CD14-positive monocyte (primary cell): ENCODE measurements around the gene POLA1. TPM values are rescaled to one million over a fixed set of nuclear protein-coding genes. Genes with fewer than 3 reads are reported as not detected.

Experiments
- DNase-seq, 3 donors: peaks; one replicate each; pipeline ENCODE4 v3.0.0-alpha.2; 2011 to 2022
- H2AFZ ChIP-seq: 2 replicates; pipeline ENCODE4 v1.6.0; 2012; ENCODE audit warnings: mild to moderate bottlenecking, low read depth, low read length, inconsistent platforms; ENCODE audit not compliant: insufficient read depth, poor library complexity, severe bottlenecking
- H3K27ac ChIP-seq, 2 donors: 1 replicate in 1 of 2; 2 replicates in 1 of 2; pipeline ENCODE4 v1.5.1; 2012 to 2013; ENCODE audit warnings: low read length in 2 of 2, control low read depth in 1 of 2, inconsistent platforms in 1 of 2, low read depth in 1 of 2, mild to moderate bottlenecking in 1 of 2
- H3K27me3 ChIP-seq, 2 donors: one replicate each; pipeline versions ENCODE4 v1.6.0 to v1.6.1; 2011 to 2013; ENCODE audit warnings: low read length in 2 of 2; ENCODE audit not compliant: control insufficient read depth in 2 of 2, insufficient read depth in 2 of 2
- H3K36me3 ChIP-seq, 2 donors: replicated peaks in 1 of 2; 1 replicate in 1 of 2; 2 replicates in 1 of 2; pipeline versions ENCODE4 v1.5.1 to v1.6.1; 2012 to 2013; ENCODE audit warnings: low read length in 2 of 2, control low read depth in 1 of 2, inconsistent platforms in 1 of 2, mild to moderate bottlenecking in 1 of 2; ENCODE audit not compliant: insufficient read depth in 2 of 2, control insufficient read depth in 1 of 2
- H3K4me1 ChIP-seq, 2 donors: 1 replicate in 1 of 2; 2 replicates in 1 of 2; pipeline versions ENCODE4 v1.5.1 to v1.6.1; 2012 to 2013; ENCODE audit warnings: low read length in 2 of 2, control low read depth in 1 of 2, inconsistent platforms in 1 of 2, mild to moderate bottlenecking in 1 of 2, moderate library complexity in 1 of 2; ENCODE audit not compliant: insufficient read depth in 2 of 2, control insufficient read depth in 1 of 2
- H3K4me2 ChIP-seq: replicated peaks from 2 replicates; pipeline ENCODE3; 2012; ENCODE audit warnings: low read length, moderate library complexity, mild to moderate bottlenecking; ENCODE audit not compliant: poor library complexity, severe bottlenecking; ENCODE audit errors: extremely low read depth
- H3K4me3 ChIP-seq, 3 experiments: fragments of 200-600 bp in 1 of 3; sonication (generic) in 1 of 3; replicated peaks in 1 of 3; 1 replicate in 2 of 3; 2 replicates in 1 of 3; pipeline ENCODE4 v1.5.1; 2011 to 2013; ENCODE audit warnings: low read length in 3 of 3, mild to moderate bottlenecking in 3 of 3, control low read depth in 2 of 3, low read depth in 2 of 3, inconsistent platforms in 1 of 3, moderate library complexity in 1 of 3
- H3K79me2 ChIP-seq: 2 replicates; pipeline ENCODE4 v1.6.0; 2012; ENCODE audit warnings: mild to moderate bottlenecking, control low read depth, inconsistent platforms, low read length, moderate library complexity; ENCODE audit not compliant: insufficient read depth
- H3K9ac ChIP-seq: 2 replicates; pipeline ENCODE4 v1.6.0; 2017; ENCODE audit warnings: low read length, mild to moderate bottlenecking; ENCODE audit not compliant: insufficient read depth, poor library complexity, severe bottlenecking
- H3K9me3 ChIP-seq, 2 donors: replicated peaks in 1 of 2; 1 replicate in 1 of 2; 2 replicates in 1 of 2; pipeline versions ENCODE4 v1.5.1 to v1.6.1; 2012 to 2013; ENCODE audit warnings: low read length in 2 of 2, control low read depth in 1 of 2; ENCODE audit not compliant: control insufficient read depth in 1 of 2, insufficient read depth in 1 of 2
- H4K20me1 ChIP-seq: 2 replicates; pipeline ENCODE4 v1.6.0; 2012; ENCODE audit warnings: mild to moderate bottlenecking, low read length, control low read depth, moderate library complexity; ENCODE audit not compliant: insufficient read depth
- H3K27ac Mint-ChIP-seq, 7 donors: one replicate each; pipeline ENCODE4 v1.8.0; 2020; ENCODE audit warnings: mild to moderate bottlenecking in 7 of 7, mixed read lengths in 7 of 7, moderate library complexity in 6 of 7, inconsistent platforms in 2 of 7
- H3K27me3 Mint-ChIP-seq, 3 donors: one replicate each; pipeline ENCODE4 v1.8.0; 2021 to 2022; ENCODE audit warnings: low read depth in 3 of 3, mild to moderate bottlenecking in 3 of 3, mixed read lengths in 3 of 3, moderate library complexity in 3 of 3, inconsistent platforms in 1 of 3
- H3K36me3 Mint-ChIP-seq, 2 donors: one replicate each; pipeline ENCODE4 v1.8.0; 2020; ENCODE audit warnings: mixed read lengths in 2 of 2, inconsistent platforms in 1 of 2, mild to moderate bottlenecking in 1 of 2
- H3K4me1 Mint-ChIP-seq: one replicate; pipeline ENCODE4 v1.8.0; 2020; ENCODE audit warnings: mild to moderate bottlenecking, mixed read lengths
- H3K4me3 Mint-ChIP-seq, 2 donors: one replicate each; pipeline ENCODE4 v1.8.0; 2020; ENCODE audit warnings: mild to moderate bottlenecking in 2 of 2, mixed read lengths in 2 of 2, moderate library complexity in 1 of 2
- H3K9me3 Mint-ChIP-seq, 7 donors: one replicate each; pipeline ENCODE4 v1.8.0; 2020 to 2022; ENCODE audit warnings: mixed read lengths in 7 of 7, mild to moderate bottlenecking in 6 of 7, moderate library complexity in 6 of 7, inconsistent platforms in 2 of 7
- WGBS: methylation state at CpG from one replicate; pipeline ENCODE4 v1.1.5; 2013; ENCODE audit warnings: missing lambda C conversion rate; ENCODE audit not compliant: insufficient coverage; 5-methylcytosine and 5-hydroxymethylcytosine counted together
- intact Hi-C, 2 donors: fragments of 100-400 bp; cut with micrococcal nuclease; formaldehyde crosslinking; loops; one replicate each; pipeline versions ENCODE4 v1.15.0 to v1.15.1; 2023
- polyA plus RNA-seq, 3 donors: library from polyadenylated mRNA; depleted of rRNA in 1 of 3; unstranded in 2 of 3; stranded (reverse) in 1 of 3; fragments of 300-500 nt in 2 of 3; fragments of >200 nt in 1 of 3; fragmentation: Illumina TruSeq in 2 of 3; gene quantifications; 1 replicate in 2 of 3; 2 replicates in 1 of 3; pipeline ENCODE4 v1.2.3, GENCODE V29; 2012 to 2021
- TF ChIP-seq, protein P1 (sequence below): fragments of 200-600 bp; IDR thresholded peaks from one replicate; pipeline ENCODE4 v1.8.0; 2022; ENCODE audit warnings: antibody characterized with exemption, mild to moderate bottlenecking

POLA1 gene
- polyA plus RNA-seq, 3 donors, result 1.2 to 1.4 (median 1.3) TPM

DNA sequence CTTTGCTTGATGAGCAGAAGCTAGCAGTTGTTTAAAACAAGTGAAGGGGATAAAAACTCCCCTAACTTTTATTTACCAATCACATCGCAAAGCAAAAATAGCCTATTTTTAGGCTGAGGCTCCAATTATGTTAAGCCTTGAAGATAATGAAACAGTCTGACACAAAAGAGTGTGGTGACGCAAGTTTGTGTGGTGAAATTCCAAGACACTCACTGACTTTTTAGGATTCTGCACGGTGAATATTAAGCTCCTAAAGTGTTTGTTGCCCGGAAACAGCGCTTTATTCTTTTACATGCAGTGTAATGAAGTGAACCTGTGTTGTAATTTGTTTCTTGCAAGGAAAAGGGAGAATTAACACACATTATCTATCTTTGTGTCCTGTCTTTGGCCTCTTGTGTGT is 74.8 kb downstream of the POLA1 start:
- no peak for DNase-seq
- no peak overlapping the region for H3K4me3 ChIP-seq
- H4K20me1 ChIP-seq, result no peaks in the 10 kb centered on the region
- H3K27ac ChIP-seq, result no peak overlapping the region
- intact Hi-C loops, result no loop called here
- Mint-ChIP-seq H3K27ac (no peak overlapping the region), H3K9me3 (no peaks in the 10 kb centered on the region), H3K36me3 (peaks cover 10 to 24% of the 10 kb centered on the region in 2 donors), H3K4me1 (no peaks in the 10 kb centered on the region), H3K4me3 (no peak overlapping the region), H3K27me3 (no peaks in the 10 kb centered on the region)
- peaks cover 0 to 4% of the 10 kb centered on the region in 2 donors for H3K36me3 ChIP-seq
- H3K9me3 ChIP-seq, result no peaks in the 10 kb centered on the region
- H3K4me2 ChIP-seq, result no peak overlapping the region
- TF ChIP-seq, protein P1, sequence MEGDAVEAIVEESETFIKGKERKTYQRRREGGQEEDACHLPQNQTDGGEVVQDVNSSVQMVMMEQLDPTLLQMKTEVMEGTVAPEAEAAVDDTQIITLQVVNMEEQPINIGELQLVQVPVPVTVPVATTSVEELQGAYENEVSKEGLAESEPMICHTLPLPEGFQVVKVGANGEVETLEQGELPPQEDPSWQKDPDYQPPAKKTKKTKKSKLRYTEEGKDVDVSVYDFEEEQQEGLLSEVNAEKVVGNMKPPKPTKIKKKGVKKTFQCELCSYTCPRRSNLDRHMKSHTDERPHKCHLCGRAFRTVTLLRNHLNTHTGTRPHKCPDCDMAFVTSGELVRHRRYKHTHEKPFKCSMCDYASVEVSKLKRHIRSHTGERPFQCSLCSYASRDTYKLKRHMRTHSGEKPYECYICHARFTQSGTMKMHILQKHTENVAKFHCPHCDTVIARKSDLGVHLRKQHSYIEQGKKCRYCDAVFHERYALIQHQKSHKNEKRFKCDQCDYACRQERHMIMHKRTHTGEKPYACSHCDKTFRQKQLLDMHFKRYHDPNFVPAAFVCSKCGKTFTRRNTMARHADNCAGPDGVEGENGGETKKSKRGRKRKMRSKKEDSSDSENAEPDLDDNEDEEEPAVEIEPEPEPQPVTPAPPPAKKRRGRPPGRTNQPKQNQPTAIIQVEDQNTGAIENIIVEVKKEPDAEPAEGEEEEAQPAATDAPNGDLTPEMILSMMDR, result no peak
- no CpG with 5 or more reads among the region's 5 CpGs for WGBS
- no peaks in the 10 kb centered on the region for H3K4me1 ChIP-seq
- H2AFZ ChIP-seq, result no peak overlapping the region
- no peak overlapping the region for H3K9ac ChIP-seq
- H3K79me2 ChIP-seq, result no peaks in the 10 kb centered on the region
- H3K27me3 ChIP-seq, result no peaks in the 10 kb centered on the region

DNA sequence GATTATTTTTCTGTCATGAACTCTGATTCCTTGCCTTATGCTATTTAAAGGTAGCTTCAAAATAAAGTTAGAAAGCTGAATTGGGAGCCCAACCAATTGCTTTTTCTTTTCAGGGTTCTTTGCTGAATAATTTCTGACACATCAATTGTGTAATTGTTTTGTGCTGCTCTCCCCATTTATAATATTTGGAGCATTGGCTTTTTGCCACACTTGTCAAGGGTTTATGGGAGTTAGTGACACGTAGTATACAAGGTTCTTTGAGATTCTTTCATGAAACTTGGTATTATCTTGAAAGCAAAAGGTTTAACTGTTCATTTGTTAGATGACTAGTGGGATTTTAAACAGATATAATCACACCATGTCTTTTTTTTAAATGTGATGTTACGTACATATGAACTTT is 80.9 kb downstream of the POLA1 start:
- no peaks in the 10 kb centered on the region for H3K9me3 ChIP-seq

More for the DNA sequence above, 80.9 kb downstream of the POLA1 start:
- H4K20me1 ChIP-seq, result no peaks in the 10 kb centered on the region
- intact Hi-C loops, result no loop called here
- H3K36me3 ChIP-seq, result peaks cover 0 to under 1% of the 10 kb centered on the region in 2 donors
- H3K9ac ChIP-seq, result no peak overlapping the region
- H3K27ac ChIP-seq, result no peak overlapping the region
- TF ChIP-seq, protein P1, result no peak
- H3K27me3 ChIP-seq, result no peaks in the 10 kb centered on the region
- Mint-ChIP-seq H3K4me1 (peaks cover 3% of the 10 kb centered on the region), H3K27ac (no peak overlapping the region), H3K9me3 (no peaks in the 10 kb centered on the region), H3K36me3 (peaks cover 2 to 10% of the 10 kb centered on the region in 2 donors), H3K4me3 (no peak overlapping the region), H3K27me3 (no peaks in the 10 kb centered on the region)
- no peak overlapping the region for H3K4me3 ChIP-seq
- H3K4me1 ChIP-seq, result no peaks in the 10 kb centered on the region
- no peak overlapping the region for H3K4me2 ChIP-seq
- no peak overlapping the region for H2AFZ ChIP-seq
- no CpG with 5 or more reads among the region's 2 CpGs for WGBS
- no peaks in the 10 kb centered on the region for H3K79me2 ChIP-seq
- DNase-seq, result no peak
